22Rv1 (cell line): Measurements from ENCODE around the gene GDI1.

ENCODE experiments used
- H3K27ac ChIP-seq: fragments of 450-650 bp; 2 replicates; pipeline ENCODE4 v1.5.1; 2017
- ZFX ChIP-seq: fragments of 450-650 bp; IDR thresholded peaks from 2 replicates; pipeline ENCODE4 v1.6.1; 2017; ENCODE audit warnings: antibody characterized with exemption, borderline replicate concordance
- TF ChIP-seq, protein P1 (sequence below): fragments of 450-650 bp; IDR thresholded peaks from 2 replicates; pipeline ENCODE4 v1.5.1; 2017; ENCODE audit warnings: mild to moderate bottlenecking

Gene GDI1

GRCh38 chrX:154404625-154405192 lies 32.2 kb upstream of the GDI1 start:
- no peak for TF ChIP-seq ZFX
- TF ChIP-seq, protein P1, sequence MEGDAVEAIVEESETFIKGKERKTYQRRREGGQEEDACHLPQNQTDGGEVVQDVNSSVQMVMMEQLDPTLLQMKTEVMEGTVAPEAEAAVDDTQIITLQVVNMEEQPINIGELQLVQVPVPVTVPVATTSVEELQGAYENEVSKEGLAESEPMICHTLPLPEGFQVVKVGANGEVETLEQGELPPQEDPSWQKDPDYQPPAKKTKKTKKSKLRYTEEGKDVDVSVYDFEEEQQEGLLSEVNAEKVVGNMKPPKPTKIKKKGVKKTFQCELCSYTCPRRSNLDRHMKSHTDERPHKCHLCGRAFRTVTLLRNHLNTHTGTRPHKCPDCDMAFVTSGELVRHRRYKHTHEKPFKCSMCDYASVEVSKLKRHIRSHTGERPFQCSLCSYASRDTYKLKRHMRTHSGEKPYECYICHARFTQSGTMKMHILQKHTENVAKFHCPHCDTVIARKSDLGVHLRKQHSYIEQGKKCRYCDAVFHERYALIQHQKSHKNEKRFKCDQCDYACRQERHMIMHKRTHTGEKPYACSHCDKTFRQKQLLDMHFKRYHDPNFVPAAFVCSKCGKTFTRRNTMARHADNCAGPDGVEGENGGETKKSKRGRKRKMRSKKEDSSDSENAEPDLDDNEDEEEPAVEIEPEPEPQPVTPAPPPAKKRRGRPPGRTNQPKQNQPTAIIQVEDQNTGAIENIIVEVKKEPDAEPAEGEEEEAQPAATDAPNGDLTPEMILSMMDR = no peak
- H3K27ac ChIP-seq = no peak overlapping the region

- TF ChIP-seq, protein P1 = no peak
- TF ChIP-seq ZFX = no peak
These were observed 28.2 kb upstream of the GDI1 start for GRCh38 chrX:154408659-154409221.

GRCh38 chrX:154409222-154409871 lies 27.6 kb upstream of the GDI1 start, which contains the start of gene DNASE1L1:
Gene DNASE1L1, minus strand, starts transcription at chrX:154409254. Its CDS starts 3,686 bp downstream, at chrX:154405568.
- TF ChIP-seq, protein P1 = no peak
- no peak for TF ChIP-seq ZFX
- H3K27ac ChIP-seq = no peak within 1 kb of the TSS; the same call in 1 of the 2 replicates

More at GRCh38 chrX:154408659-154409221, 28.2 kb upstream of the GDI1 start:
- no peak overlapping the region for H3K27ac ChIP-seq

DNA sequence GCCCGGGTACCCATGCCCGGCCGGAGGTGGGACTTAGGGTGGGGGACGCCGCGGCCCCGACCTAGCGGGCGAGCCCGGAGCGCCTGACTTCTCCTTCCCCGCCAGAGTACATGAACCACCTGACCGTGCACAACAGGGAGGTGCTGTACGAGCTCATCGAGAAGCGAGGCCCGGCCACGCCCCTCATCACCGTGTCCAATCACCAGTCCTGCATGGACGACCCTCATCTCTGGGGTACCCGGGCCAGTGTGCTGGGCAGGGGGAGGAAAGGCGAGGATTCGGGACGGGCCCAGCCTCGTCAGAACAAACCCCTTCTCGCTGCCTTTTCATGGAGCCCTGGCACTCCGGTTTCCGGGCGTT lies 25.0 kb upstream of the GDI1 start:
- no peak for TF ChIP-seq ZFX
- TF ChIP-seq, protein P1 = no peak
- peak overlapping the region; percentile 84 for H3K27ac ChIP-seq

GRCh38 chrX:154412468-154412867 lies 24.5 kb upstream of the GDI1 start:
- peak overlapping the region; percentile 84 for H3K27ac ChIP-seq
- TF ChIP-seq ZFX = no peak
- TF ChIP-seq, protein P1 = no peak

- TF ChIP-seq ZFX = no peak
- TF ChIP-seq, protein P1 = no peak
- no peak overlapping the region for H3K27ac ChIP-seq
These were observed 23.8 kb upstream of the GDI1 start for GRCh38 chrX:154413142-154413541.

GRCh38 chrX:154417157-154417556 lies 19.8 kb upstream of the GDI1 start:
- TF ChIP-seq, protein P1 = no peak
- no peak for TF ChIP-seq ZFX
- H3K27ac ChIP-seq = no peak overlapping the region
